Activated gamma-delta T cell treated with Interleukin-2 at 50 U/mL for 16 hours (primary cell): ENCODE measurements around the gene NTHL1.

Experiments
- DNase-seq: peaks from one replicate; pipeline ENCODE4 v3.0.0-alpha.2; 2020

Gene NTHL1

DNA sequence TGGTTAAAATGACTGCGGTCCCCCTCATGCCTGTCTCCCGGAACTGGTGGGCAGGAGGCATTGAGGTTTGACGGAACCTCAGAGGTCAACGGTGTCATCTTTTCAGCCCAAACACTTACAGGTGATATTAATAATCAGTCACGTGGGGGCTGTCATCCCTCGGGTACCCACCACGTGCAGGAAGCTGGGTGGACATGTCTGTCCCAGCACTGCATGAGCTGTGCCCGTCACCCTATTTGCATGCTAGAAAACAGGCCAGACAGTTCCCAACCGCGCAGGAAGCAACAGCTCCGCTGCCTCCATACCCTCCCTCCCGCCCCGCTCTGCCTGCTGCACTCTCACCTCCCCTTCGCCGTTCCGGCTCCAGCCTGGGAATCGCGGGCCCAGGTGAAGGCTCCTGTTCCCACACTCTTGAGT lies 56.5 kb downstream of the NTHL1 start:
- DNase-seq: peak; percentile 44

DNA sequence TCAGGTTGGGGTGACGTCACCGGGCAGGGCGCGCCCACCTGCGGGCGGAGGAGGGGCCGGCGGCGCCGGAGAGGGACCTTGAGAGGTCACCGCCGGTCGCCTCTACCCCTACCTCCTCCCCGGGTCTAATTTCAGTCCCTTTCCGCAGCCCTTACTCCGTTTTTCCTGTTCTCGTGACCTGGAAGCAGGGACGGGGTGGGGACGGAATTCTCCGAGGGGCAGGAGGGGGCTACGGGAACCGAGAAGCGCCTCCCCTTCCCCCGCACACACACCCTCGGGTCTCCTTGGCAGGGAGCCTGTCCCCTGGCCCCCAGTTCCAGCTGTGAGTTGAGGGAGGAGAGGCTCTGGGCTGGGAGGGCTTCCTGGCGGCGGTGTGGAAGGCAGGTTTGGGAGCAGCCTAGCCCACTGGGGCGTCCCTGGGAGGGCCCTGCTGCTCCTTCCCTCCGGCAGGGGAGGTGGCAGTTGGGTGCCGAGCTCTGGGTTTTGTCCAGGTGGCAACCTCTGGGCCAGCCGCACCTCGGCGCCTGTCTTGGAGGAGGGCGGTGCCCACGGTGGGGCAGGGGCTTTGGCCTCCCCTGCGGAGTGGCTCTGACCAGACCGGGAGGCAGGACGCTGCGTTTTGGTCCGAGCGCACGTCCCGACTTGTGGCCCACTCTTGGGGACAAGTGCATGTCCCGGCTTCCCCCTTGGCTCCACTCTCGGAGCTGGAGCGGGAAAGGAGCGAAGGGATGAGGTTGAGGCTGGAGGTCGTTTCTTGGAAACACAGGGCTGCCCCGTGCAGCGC lies 57.1 kb downstream of the NTHL1 start:
- no peak for DNase-seq

DNA sequence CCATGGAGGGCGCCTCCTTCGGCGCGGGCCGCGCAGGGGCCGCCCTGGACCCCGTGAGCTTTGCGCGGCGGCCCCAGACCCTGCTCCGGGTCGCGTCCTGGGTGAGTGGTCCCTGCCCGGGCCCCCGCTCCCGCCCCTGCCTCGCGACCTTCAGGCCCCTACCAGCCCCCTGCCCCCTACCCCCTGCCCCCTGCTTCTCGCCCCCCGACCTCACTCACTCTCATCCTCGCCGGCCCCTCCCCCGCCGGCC lies 57.6 kb downstream of the NTHL1 start:
- no peak for DNase-seq
